Activated naive CD4-positive, alpha-beta T cell treated with anti-CD3 and anti-CD28 coated beads, Interleukin-2, amount 50 U/mL, for 24 hours (primary cell): ENCODE results near the gene SLC39A11.

Experiments used
- H3K27ac Mint-ChIP-seq: one replicate; pipeline ENCODE4 v1.8.0; 2021; ENCODE audit warnings: mild to moderate bottlenecking, mixed read lengths
- H3K27me3 Mint-ChIP-seq: one replicate; pipeline ENCODE4 v1.8.0; 2021; ENCODE audit warnings: mixed read lengths
- H3K36me3 Mint-ChIP-seq: one replicate; pipeline ENCODE4 v1.8.0; 2021; ENCODE audit warnings: mixed read lengths
- H3K4me1 Mint-ChIP-seq: one replicate; pipeline ENCODE4 v1.8.0; 2021; ENCODE audit warnings: mixed read lengths
- H3K4me3 Mint-ChIP-seq: one replicate; pipeline ENCODE4 v1.8.0; 2021; ENCODE audit warnings: mild to moderate bottlenecking, mixed read lengths
- H3K9me3 Mint-ChIP-seq: one replicate; pipeline ENCODE4 v1.8.0; 2021; ENCODE audit warnings: mixed read lengths

SLC39A11 gene

DNA sequence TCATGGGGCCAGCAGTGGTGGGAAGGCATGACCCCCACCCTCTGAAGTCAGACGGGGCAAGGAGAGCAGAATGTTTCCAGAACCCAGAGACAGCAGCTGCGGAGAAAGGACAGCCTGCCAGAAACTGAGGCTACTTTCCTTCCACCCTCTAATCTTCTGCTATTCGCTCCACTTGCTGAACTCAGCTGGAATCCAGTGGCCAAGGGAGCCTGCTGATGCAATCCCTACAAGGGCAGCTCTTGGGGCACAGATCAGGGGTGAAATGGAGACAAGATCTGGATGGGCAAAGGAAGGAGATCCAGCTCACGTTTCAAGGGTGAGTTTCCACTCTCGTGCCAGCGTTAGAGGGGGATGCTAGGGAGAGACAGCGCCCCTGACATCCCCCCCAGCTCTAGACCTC is 479.1 kb downstream of the SLC39A11 start:
- peaks cover 10% of the 10 kb centered on the region for H3K27me3 Mint-ChIP-seq
- H3K4me1 Mint-ChIP-seq, result peaks cover 13% of the 10 kb centered on the region
- H3K36me3 Mint-ChIP-seq, result no peaks in the 10 kb centered on the region
- no peaks in the 10 kb centered on the region for H3K9me3 Mint-ChIP-seq
- H3K4me3 Mint-ChIP-seq, result no peak overlapping the region
- no peak overlapping the region for H3K27ac Mint-ChIP-seq

DNA sequence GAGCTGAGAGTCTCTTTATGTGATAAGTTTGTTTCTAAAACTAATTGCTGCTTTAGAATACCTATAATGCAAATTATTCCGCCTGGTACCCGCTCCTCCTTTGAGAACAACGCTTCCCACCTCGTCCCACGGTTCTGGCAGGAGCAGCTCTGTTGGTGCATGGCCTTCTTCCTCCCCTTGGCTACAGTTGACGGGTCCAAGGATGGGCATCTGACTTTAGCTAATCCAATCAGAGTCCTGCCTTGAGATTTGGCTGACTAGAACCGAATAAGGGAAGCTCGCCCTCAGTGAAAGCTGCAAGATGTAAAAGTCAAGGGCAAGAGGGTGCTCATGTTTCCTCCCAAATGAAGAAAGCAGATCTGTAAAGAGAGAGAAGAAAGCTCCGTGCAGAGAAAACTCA is 481.3 kb downstream of the SLC39A11 start:
- Mint-ChIP-seq H3K4me3 (no peak overlapping the region), H3K27me3 (peaks cover 7% of the 10 kb centered on the region), H3K36me3 (no peaks in the 10 kb centered on the region)

DNA sequence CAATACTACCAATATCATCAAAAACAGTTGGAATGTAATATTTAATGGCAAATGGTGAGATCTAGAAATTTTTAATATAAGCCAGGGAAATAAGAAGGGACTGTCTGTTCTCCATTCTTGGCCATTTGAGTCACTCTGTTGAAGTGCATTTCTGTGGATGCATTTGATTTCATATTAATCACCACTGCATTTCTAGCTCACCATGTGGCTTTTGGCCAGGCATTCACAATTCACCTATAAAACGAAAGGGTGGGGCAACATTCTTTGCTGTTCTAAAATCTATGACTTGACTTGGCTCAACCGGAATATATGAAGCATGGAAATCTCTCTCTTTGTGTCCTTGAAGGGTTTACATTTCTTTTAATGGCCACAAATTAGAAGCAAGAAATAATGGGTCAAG is 483.0 kb downstream of the SLC39A11 start:
- Mint-ChIP-seq H3K4me1 (no peaks in the 10 kb centered on the region), H3K4me3 (no peak overlapping the region), H3K36me3 (no peaks in the 10 kb centered on the region), H3K27ac (no peak overlapping the region), H3K9me3 (no peaks in the 10 kb centered on the region), H3K27me3 (peaks cover 6% of the 10 kb centered on the region)

More for the DNA sequence above, 481.3 kb downstream of the SLC39A11 start:
- Mint-ChIP-seq H3K27ac (no peak overlapping the region), H3K9me3 (no peaks in the 10 kb centered on the region), H3K4me1 (no peaks in the 10 kb centered on the region)

DNA sequence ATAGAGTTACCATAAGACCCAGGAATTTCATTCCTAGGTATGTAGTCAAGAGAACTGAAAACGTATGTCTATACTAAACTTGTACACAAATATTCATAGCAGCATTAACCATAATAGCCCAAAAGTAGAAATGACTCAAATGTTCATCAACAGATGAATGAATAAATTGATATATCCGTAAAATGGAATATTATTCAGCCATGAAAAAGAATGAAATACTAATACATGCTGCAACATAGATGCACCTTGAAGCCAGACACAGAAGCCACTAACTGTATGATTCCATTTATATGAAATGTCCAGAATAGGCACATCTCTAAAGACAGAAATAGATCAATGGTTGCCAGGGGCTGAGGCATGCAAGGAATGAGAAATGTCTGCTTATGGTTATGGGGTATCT is 484.1 kb downstream of the SLC39A11 start:
- no peaks in the 10 kb centered on the region for H3K9me3 Mint-ChIP-seq
- H3K36me3 Mint-ChIP-seq, result no peaks in the 10 kb centered on the region
- H3K27ac Mint-ChIP-seq, result no peak overlapping the region
- no peak overlapping the region for H3K4me3 Mint-ChIP-seq
- H3K4me1 Mint-ChIP-seq, result no peaks in the 10 kb centered on the region
- H3K27me3 Mint-ChIP-seq, result peaks cover 6% of the 10 kb centered on the region

DNA sequence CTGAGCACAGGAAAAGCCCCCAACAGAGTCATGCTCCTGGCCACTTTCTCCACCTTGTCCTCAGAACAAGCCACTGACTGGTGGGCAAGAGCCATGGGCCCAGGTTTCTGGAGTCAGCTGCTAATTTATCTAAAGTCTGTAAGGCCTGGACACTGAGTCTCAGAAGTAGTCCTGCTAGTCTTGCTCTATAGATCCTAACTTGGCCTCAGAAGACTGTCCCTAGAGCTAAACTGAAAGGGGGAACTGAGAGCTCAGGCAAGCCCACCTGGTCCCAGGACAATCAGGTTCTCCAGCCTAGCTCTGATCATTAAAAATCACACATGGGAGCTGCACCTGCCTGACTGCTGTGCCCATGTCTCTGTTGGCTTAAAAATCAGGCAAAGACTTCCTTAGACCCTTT is 485.8 kb downstream of the SLC39A11 start:
- Mint-ChIP-seq H3K4me3 (no peak overlapping the region), H3K27ac (no peak overlapping the region), H3K4me1 (no peaks in the 10 kb centered on the region), H3K9me3 (no peaks in the 10 kb centered on the region), H3K27me3 (peaks cover 5% of the 10 kb centered on the region), H3K36me3 (no peaks in the 10 kb centered on the region)

DNA sequence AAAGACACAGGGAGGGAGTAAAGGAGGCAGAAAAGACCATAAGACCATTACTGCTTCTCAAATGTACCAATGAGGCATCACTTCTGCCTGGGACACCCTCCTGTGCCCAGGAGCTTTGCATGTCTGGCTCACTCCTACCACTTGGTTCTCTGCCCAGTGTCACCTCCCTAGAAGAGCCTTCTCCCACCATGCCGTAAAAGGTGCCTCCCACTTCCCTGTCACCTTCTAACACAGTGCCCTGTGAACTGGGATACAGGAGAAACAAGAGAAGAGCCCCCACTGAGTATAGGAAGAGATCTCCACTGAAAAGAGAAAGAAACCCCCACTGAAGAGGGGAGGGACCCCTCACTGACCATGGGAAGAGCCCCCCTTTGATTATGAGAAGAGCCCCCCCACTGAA is 486.9 kb downstream of the SLC39A11 start:
- Mint-ChIP-seq H3K4me3 (no peak overlapping the region), H3K27me3 (peaks cover 4% of the 10 kb centered on the region)

DNA sequence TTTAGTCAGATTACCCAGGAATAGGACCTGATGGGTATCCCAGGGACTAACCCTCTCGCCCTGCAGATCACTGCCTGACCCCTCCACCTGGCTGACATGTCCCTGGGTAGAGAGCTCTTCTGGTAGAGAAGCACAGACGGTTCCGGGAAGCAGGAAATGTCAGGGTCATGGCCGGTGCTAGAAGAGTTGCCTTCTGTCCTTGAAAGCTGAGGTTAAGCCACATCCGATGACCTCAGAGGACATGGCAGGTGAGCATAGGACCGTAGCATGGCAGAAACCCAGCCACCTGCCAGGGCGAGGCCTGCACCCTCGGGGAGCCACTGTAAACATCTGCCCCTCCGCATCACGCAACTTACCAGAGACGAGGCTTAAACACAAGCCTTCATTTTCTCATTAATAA is 488.0 kb downstream of the SLC39A11 start:
- Mint-ChIP-seq H3K9me3 (no peaks in the 10 kb centered on the region), H3K27me3 (peaks cover 7% of the 10 kb centered on the region), H3K36me3 (no peaks in the 10 kb centered on the region), H3K27ac (no peak overlapping the region), H3K4me3 (no peak overlapping the region), H3K4me1 (no peaks in the 10 kb centered on the region)

More for the DNA sequence above, 486.9 kb downstream of the SLC39A11 start:
- H3K36me3 Mint-ChIP-seq, result no peaks in the 10 kb centered on the region
- no peaks in the 10 kb centered on the region for H3K9me3 Mint-ChIP-seq
- no peak overlapping the region for H3K27ac Mint-ChIP-seq
- H3K4me1 Mint-ChIP-seq, result no peaks in the 10 kb centered on the region

DNA sequence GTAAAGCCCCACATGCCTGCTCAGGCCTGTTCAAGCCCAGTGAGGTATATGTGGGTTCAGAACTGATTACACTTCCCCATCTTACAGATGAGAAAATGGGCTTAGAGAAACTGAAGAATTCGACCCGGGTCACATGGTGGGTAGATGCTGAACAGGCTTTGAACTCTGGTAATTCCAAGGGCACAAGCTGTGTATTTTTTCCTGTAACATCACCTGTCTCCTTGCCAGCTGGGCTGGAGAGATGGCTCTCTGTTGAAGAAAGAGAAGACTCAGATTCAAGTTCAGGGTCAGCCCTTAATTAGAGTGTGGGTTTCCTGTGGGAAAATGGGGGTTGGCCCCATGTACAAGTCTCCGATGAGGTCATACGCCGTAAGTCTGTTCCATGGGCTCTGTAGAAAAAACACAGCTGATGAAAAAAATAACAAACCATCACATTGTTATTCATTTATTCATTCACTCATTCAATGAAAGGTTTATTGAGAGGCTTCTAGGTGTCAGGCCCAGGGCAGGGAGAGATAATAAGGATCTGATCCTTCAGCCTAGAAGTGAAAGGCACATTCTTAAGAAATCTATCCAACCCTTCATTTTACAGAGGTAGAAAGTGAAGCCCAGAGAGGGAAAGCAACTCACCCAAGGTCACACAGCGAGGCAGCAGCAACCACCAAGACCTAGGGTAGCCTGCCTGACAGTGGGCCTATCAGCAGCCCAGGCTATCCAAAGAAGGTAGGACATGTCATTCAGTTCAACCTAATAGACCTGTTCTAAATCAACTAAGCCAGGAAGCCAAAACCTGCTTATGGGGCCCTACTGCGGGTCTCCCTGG is 488.9 kb downstream of the SLC39A11 start:
- H3K27me3 Mint-ChIP-seq, result peaks cover 11% of the 10 kb centered on the region
- no peaks in the 10 kb centered on the region for H3K36me3 Mint-ChIP-seq
- H3K4me3 Mint-ChIP-seq, result no peak overlapping the region
- no peaks in the 10 kb centered on the region for H3K4me1 Mint-ChIP-seq
- peak overlapping the region; percentile 30 for H3K27ac Mint-ChIP-seq
- H3K9me3 Mint-ChIP-seq, result no peaks in the 10 kb centered on the region

DNA sequence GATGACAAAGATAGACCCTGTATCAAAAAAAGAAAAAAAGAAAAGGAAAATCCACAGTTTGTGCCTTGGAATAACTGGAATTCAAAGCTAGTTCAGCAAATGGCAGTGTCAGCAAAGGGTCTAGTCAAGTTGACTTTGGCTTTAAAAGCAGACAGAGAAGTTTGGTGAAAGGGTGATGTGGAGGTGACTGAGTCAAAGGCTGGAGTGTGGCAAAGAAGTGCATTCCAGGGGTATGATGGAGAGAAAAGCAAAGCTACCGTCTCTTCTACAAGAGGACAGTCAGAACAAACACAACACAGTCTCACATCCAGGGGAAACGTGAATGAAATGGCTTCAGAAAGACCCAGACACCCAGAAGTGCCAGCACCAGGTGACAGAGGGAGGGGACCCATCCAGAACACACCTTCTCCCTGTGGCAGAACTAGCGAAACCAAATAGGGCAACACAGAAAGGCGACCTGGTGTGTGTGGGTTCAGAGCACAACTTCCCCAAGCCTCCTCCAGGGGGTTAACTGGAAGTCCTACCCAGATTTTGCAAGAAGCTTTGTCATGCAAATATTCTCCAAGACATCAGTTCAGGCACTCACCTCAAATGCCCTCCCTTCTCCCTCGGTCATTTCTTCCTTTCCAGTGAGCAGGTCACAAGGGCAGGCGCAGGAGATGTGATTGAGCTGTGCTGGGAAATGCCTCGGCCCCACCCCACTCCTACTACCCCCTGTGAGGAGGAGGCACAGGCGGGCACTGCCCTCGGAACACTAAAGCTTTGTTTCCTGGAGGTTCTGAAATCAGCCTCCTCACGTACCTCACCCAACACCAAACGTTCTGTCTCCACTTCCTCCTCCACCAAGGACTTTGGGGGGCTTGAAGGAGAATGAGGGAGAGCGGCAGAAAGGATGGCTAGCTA is 489.7 kb downstream of the SLC39A11 start:
- Mint-ChIP-seq H3K36me3 (no peaks in the 10 kb centered on the region), H3K9me3 (no peaks in the 10 kb centered on the region), H3K27me3 (peaks cover 11% of the 10 kb centered on the region), H3K4me3 (no peak overlapping the region), H3K4me1 (no peaks in the 10 kb centered on the region), H3K27ac (no peak overlapping the region)

DNA sequence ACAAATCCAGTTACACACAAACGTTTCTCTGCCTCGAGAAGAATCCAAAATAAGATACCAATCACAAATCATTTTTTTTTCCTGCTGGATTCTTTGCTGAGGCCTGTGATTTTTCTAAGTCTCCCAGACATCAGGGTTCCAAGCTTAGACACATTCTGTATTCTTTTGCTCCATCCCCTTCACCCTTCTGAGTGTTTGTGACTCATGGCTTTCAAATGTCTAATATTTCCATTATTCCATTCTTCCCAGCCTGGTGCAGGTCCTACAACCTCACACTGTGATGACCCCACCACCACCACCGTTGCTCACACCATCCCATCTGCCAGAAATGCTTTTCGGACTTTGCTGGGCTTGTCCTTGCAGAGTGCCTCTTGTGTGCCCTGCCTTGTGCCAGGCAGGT is 491.6 kb downstream of the SLC39A11 start:
- H3K27me3 Mint-ChIP-seq, result peaks cover 17% of the 10 kb centered on the region

DNA sequence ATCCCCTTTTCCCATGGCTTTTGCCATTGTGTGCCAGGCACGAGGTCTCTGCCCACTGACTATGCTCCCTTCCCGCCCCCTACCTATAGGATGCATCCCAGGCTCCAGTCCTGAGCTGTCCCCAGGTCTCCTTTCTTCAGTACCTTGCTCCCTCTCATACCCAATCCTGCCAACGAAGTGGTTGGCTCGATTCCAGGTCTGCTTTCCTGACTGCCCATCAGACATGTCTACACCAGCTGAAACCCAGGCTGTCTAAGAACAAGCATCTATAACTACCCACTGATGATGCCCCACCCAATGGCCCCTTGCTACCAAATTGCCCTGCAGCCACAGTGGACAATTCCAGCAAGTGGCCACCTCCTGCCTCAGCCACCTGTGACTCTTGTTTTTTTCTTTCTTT is 492.6 kb downstream of the SLC39A11 start:
- no peaks in the 10 kb centered on the region for H3K4me1 Mint-ChIP-seq
- H3K36me3 Mint-ChIP-seq, result no peaks in the 10 kb centered on the region
- no peak overlapping the region for H3K27ac Mint-ChIP-seq
- no peaks in the 10 kb centered on the region for H3K9me3 Mint-ChIP-seq
- H3K27me3 Mint-ChIP-seq, result peaks cover 19% of the 10 kb centered on the region
- H3K4me3 Mint-ChIP-seq, result no peak overlapping the region

More for the DNA sequence above, 491.6 kb downstream of the SLC39A11 start:
- H3K4me1 Mint-ChIP-seq, result no peaks in the 10 kb centered on the region
- H3K27ac Mint-ChIP-seq, result no peak overlapping the region
- no peaks in the 10 kb centered on the region for H3K36me3 Mint-ChIP-seq
- no peaks in the 10 kb centered on the region for H3K9me3 Mint-ChIP-seq
- no peak overlapping the region for H3K4me3 Mint-ChIP-seq

DNA sequence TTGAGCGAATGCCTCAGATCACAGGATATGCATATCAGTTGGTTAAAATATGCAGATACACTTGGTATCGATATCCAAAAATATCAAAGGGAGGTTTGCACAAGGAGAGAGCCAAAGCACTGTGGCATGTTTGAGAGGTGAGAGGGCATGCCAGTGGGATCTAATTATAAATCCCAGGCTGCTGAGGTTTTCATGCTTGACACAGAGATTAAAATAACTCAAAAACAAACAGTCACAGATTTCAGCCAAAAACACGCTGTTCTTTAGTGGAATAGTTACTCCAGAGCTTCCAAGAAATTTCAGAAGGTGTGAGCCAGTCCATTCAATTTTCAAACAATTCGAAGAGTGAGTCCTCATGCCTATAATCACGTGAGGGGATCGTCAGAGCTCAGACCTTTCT is 493.8 kb downstream of the SLC39A11 start:
- H3K27me3 Mint-ChIP-seq, result peaks cover 19% of the 10 kb centered on the region
- H3K36me3 Mint-ChIP-seq, result no peaks in the 10 kb centered on the region
- H3K4me3 Mint-ChIP-seq, result no peak overlapping the region
- no peaks in the 10 kb centered on the region for H3K4me1 Mint-ChIP-seq
- H3K9me3 Mint-ChIP-seq, result no peaks in the 10 kb centered on the region
- H3K27ac Mint-ChIP-seq, result no peak overlapping the region

DNA sequence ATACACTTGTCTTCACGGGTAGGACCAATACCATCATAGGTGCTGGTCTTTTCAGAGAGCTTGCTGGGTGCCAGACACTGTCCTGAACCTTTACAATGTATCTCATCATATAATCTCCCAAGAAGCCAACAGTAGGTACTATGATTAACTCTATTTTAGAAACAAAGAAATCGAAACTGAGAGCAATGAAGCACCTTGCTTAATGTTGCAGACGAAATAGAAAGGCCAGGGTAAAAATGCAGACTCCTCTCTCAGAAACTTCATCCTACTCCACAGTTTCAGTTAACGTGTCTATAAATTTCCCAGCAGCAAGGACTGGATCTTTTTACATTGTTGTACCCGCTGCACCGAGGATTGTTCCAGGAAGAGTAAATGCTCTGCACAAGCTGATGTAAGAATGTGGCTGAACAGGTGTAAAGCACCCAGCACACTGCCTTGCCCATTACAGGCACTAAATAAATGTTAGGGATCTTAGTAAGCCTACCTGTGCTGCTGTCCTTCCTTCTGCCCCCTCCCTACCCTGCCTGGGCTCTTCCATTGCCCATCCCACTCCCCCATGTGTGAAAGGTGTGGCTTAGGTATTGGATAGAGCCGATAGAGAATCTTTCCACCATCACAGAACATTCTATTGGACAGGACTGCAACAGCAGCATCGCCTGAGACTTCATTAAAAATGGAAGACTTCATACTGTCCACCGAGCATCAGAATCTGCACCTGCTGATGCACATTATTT is 495.0 kb downstream of the SLC39A11 start:
- Mint-ChIP-seq H3K27me3 (peaks cover 24% of the 10 kb centered on the region), H3K4me3 (no peak overlapping the region)

More for the DNA sequence above, 495.0 kb downstream of the SLC39A11 start:
- H3K36me3 Mint-ChIP-seq, result no peaks in the 10 kb centered on the region
- no peaks in the 10 kb centered on the region for H3K9me3 Mint-ChIP-seq
- H3K27ac Mint-ChIP-seq, result no peak overlapping the region
- no peaks in the 10 kb centered on the region for H3K4me1 Mint-ChIP-seq
